ENCODE results near the gene MOXD1. TPM values are rescaled to one million over a fixed set of nuclear protein-coding genes. Genes with fewer than 3 reads are reported as not detected.
"Not testable (repeated sequence)": the region's sequence is repeated elsewhere in the genome, so short reads cannot be mapped to it uniquely, and the experiment has no call there.

Gene MOXD1
- total RNA-seq, 1 donor from 2014 or later = 16.0 TPM

GRCh38 chr6:132354517-132355167, 46.6 kb downstream of the MOXD1 start:
- H3K27me3 ChIP-seq = no peaks in the 10 kb centered on the region
- no peaks in the 10 kb centered on the region for H3K36me3 ChIP-seq
- no peaks in the 10 kb centered on the region for H3K4me1 ChIP-seq
- TF ChIP-seq POLR2A (IDR thresholded peaks at IDR 0.05) (no peak), POLR2AphosphoS5 (IDR thresholded peaks at IDR 0.05; ENCODE audit: insufficient read depth in 1 of 2, low read depth in 1 of 2) (no peak), CTCF (IDR thresholded peaks at IDR 0.05) (no peak)
- DNase-seq (ENCODE audit: extremely low spot score in 2 of 2) = no peak
- no peaks in the 10 kb centered on the region for H3K9me3 ChIP-seq
- no peak overlapping the region for H3K27ac ChIP-seq
- no peak overlapping the region for H3K4me3 ChIP-seq
- intact Hi-C loops (cut with DNase I) = no loop called here

- H3K9me3 ChIP-seq; DNase-seq (ENCODE audit: extremely low spot score in 2 of 2); H3K36me3 ChIP-seq; intact Hi-C loops (cut with DNase I); H3K4me1 ChIP-seq; H3K27ac ChIP-seq; H3K27me3 ChIP-seq; H3K4me3 ChIP-seq: not testable (repeated sequence)
Measured at GRCh38 chr6:132351986-132352385, 49.3 kb downstream of the MOXD1 start.

GRCh38 chr6:132348231-132348630, 53.0 kb downstream of the MOXD1 start:
- no peak overlapping the region for H3K27ac ChIP-seq
- no peak for DNase-seq (ENCODE audit: extremely low spot score in 2 of 2)
- H3K4me3 ChIP-seq = no peak overlapping the region
- no peaks in the 10 kb centered on the region for H3K4me1 ChIP-seq
- no peaks in the 10 kb centered on the region for H3K9me3 ChIP-seq
- no peaks in the 10 kb centered on the region for H3K36me3 ChIP-seq
- no peaks in the 10 kb centered on the region for H3K27me3 ChIP-seq
- no peak for TF ChIP-seq POLR2A (IDR thresholded peaks at IDR 0.05)
- TF ChIP-seq CTCF (IDR thresholded peaks at IDR 0.05) = no peak
- no peak for TF ChIP-seq POLR2AphosphoS5 (IDR thresholded peaks at IDR 0.05; ENCODE audit: insufficient read depth in 1 of 2, low read depth in 1 of 2)
- intact Hi-C loops (cut with DNase I) = no loop called here

GRCh38 chr6:132344811-132345210, 56.5 kb downstream of the MOXD1 start:
- TF ChIP-seq POLR2A (IDR thresholded peaks at IDR 0.05) (no peak), POLR2AphosphoS5 (IDR thresholded peaks at IDR 0.05; ENCODE audit: insufficient read depth in 1 of 2, low read depth in 1 of 2) (no peak), CTCF (IDR thresholded peaks at IDR 0.05) (no peak)
- no peaks in the 10 kb centered on the region for H3K9me3 ChIP-seq
- H3K36me3 ChIP-seq = no peaks in the 10 kb centered on the region
- H3K27me3 ChIP-seq = no peaks in the 10 kb centered on the region
- H3K27ac ChIP-seq = no peak overlapping the region
- DNase-seq (ENCODE audit: extremely low spot score in 2 of 2) = no peak
- H3K4me1 ChIP-seq = no peaks in the 10 kb centered on the region
- no peak overlapping the region for H3K4me3 ChIP-seq
- intact Hi-C loops (cut with DNase I) = no loop called here

GRCh38 chr6:132341646-132342045, 59.6 kb downstream of the MOXD1 start:
- H3K27ac ChIP-seq = no peak overlapping the region
- intact Hi-C loops (cut with DNase I) = no loop called here
- H3K4me1 ChIP-seq = no peaks in the 10 kb centered on the region

More at GRCh38 chr6:132341646-132342045, 59.6 kb downstream of the MOXD1 start:
- TF ChIP-seq POLR2A (IDR thresholded peaks at IDR 0.05) (no peak), CTCF (IDR thresholded peaks at IDR 0.05) (no peak), POLR2AphosphoS5 (IDR thresholded peaks at IDR 0.05; ENCODE audit: insufficient read depth in 1 of 2, low read depth in 1 of 2) (no peak)
- Histone ChIP-seq H3K36me3 (no peaks in the 10 kb centered on the region), H3K27me3 (no peaks in the 10 kb centered on the region), H3K4me3 (no peak overlapping the region), H3K9me3 (no peaks in the 10 kb centered on the region)
- no peak for DNase-seq (ENCODE audit: extremely low spot score in 2 of 2)

All from vagina (tissue), 2 donors.